ENCODE data around the gene HNRNPUL1.
A peak's percentile ranks its signal among the peaks of the same experiment; 100 is the strongest.

HNRNPUL1 gene

GRCh38 chr19:41234512-41235168, 29.5 kb upstream of the HNRNPUL1 start:
- DNase-seq = no peak

GRCh38 chr19:41235480-41235879, 28.7 kb upstream of the HNRNPUL1 start:
- DNase-seq = no peak

- no peak for DNase-seq
These were observed 25.9 kb upstream of the HNRNPUL1 start for GRCh38 chr19:41238244-41238643.

- no peak for DNase-seq
These were observed 24.8 kb upstream of the HNRNPUL1 start for GRCh38 chr19:41239363-41239762.

- no peak for DNase-seq
These were observed 24.1 kb upstream of the HNRNPUL1 start for GRCh38 chr19:41239961-41240574.

- no peak for DNase-seq
These were observed 22.3 kb upstream of the HNRNPUL1 start for GRCh38 chr19:41241859-41242258.

- DNase-seq = no peak
These were observed 20.1 kb upstream of the HNRNPUL1 start for GRCh38 chr19:41244117-41244516.

- DNase-seq = no peak
These were observed 18.3 kb upstream of the HNRNPUL1 start for GRCh38 chr19:41245843-41246242.

GRCh38 chr19:41248895-41249294, 15.3 kb upstream of the HNRNPUL1 start:
- no peak for DNase-seq

- DNase-seq = no peak
These were observed 14.3 kb upstream of the HNRNPUL1 start for GRCh38 chr19:41249707-41250423.

GRCh38 chr19:41253660-41254059, 10.5 kb upstream of the HNRNPUL1 start:
- DNase-seq = no peak

GRCh38 chr19:41255171-41255570, 9.0 kb upstream of the HNRNPUL1 start:
- no peak for DNase-seq

- DNase-seq = no peak
These were observed 2.5 kb upstream of the HNRNPUL1 start for GRCh38 chr19:41261474-41262190.

GRCh38 chr19:41263042-41263849, 926 bp upstream of the HNRNPUL1 start:
- peak; percentile 67 for DNase-seq

GRCh38 chr19:41264581-41265394, 616 bp downstream of the HNRNPUL1 start:
- DNase-seq = peak; percentile 22

GRCh38 chr19:41265395-41266153, 1.4 kb downstream of the HNRNPUL1 start:
- DNase-seq = no peak

GRCh38 chr19:41269055-41269454, 4.9 kb downstream of the HNRNPUL1 start:
- DNase-seq = no peak

- DNase-seq = no peak
These were observed 5.4 kb downstream of the HNRNPUL1 start for GRCh38 chr19:41269571-41269970.

GRCh38 chr19:41273076-41273475, 8.9 kb downstream of the HNRNPUL1 start:
- no peak for DNase-seq

- DNase-seq = no peak
These were observed 10.6 kb downstream of the HNRNPUL1 start for GRCh38 chr19:41274802-41275201.

- DNase-seq = no peak
These were observed 12.1 kb downstream of the HNRNPUL1 start for GRCh38 chr19:41276231-41276630.
